ENCODE data around the gene PRSS58. TPM values are rescaled to one million over a fixed set of nuclear protein-coding genes. Genes with fewer than 3 reads are reported as not detected.

Gene PRSS58
- total RNA-seq, 1 donor from 2014 or later = not detected

DNA sequence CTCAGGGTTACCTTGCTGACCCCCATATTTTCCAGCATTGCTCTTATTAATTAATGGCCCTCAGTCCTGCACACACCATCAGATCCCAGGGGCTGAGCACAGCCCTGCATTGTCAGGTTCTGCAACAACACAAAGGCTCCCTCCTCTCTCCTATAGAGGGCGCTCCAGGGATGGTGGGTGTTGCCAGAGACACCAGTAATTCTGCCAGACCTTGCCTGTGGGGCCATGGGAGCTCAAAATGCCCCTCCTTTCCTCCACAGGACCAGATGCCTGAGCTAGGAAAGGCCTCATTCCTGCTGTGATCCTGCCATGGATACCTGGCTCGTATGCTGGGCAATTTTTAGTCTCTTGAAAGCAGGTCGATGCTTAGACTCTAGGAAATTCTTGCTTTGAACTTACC is 42.8 kb upstream of the PRSS58 start:
- intact Hi-C loops (cut with DNase I) = no loop called here
- no peak for DNase-seq
- Histone ChIP-seq H3K27ac (no peak overlapping the region), H3K4me1 (no peaks in the 10 kb centered on the region), H3K9me3 (no peaks in the 10 kb centered on the region), H3K4me3 (no peak overlapping the region), H3K27me3 (ENCODE audit: low read depth) (no peaks in the 10 kb centered on the region), H3K36me3 (no peaks in the 10 kb centered on the region)
- TF ChIP-seq CTCF (IDR thresholded peaks at IDR 0.05) = no peak
- no peak for ATAC-seq

DNA sequence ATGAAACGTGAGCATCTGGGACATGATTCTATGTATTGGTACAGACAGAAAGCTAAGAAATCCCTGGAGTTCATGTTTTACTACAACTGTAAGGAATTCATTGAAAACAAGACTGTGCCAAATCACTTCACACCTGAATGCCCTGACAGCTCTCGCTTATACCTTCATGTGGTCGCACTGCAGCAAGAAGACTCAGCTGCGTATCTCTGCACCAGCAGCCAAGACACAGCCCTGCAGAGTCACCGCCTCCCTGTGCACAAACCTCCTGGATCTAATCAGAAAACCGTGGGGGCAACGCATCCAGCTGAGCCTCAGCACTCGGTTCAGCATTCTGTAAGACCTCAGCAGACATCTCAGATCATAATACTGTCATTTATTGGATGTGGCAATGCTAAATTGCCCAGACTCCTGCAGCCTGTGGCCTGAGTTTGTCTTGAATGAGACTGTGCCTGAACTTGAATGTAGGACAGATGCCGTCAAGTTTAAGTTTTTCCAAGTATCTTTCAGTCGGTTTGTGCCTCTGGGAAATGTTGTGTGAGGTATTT is 41.5 kb upstream of the PRSS58 start:
- ATAC-seq = no peak
- no peaks in the 10 kb centered on the region for H3K4me1 ChIP-seq
- TF ChIP-seq CTCF (IDR thresholded peaks at IDR 0.05) = no peak
- H3K4me3 ChIP-seq = no peak overlapping the region
- H3K9me3 ChIP-seq = no peaks in the 10 kb centered on the region
- no peak overlapping the region for H3K27ac ChIP-seq
- intact Hi-C loops (cut with DNase I) = no loop called here
- no peaks in the 10 kb centered on the region for H3K27me3 ChIP-seq (ENCODE audit: low read depth)
- no peak for DNase-seq
- H3K36me3 ChIP-seq = no peaks in the 10 kb centered on the region

- ATAC-seq = no peak
- Histone ChIP-seq H3K4me1 (no peaks in the 10 kb centered on the region), H3K27me3 (ENCODE audit: low read depth) (no peaks in the 10 kb centered on the region), H3K4me3 (no peak overlapping the region), H3K27ac (no peak overlapping the region), H3K9me3 (no peaks in the 10 kb centered on the region), H3K36me3 (no peaks in the 10 kb centered on the region)
- no peak for TF ChIP-seq CTCF (IDR thresholded peaks at IDR 0.05)
- intact Hi-C loops (cut with DNase I) = no loop called here
- no peak for DNase-seq
Observed at GRCh38 chr7:142298627-142299026, 40.8 kb upstream of the PRSS58 start.

DNA sequence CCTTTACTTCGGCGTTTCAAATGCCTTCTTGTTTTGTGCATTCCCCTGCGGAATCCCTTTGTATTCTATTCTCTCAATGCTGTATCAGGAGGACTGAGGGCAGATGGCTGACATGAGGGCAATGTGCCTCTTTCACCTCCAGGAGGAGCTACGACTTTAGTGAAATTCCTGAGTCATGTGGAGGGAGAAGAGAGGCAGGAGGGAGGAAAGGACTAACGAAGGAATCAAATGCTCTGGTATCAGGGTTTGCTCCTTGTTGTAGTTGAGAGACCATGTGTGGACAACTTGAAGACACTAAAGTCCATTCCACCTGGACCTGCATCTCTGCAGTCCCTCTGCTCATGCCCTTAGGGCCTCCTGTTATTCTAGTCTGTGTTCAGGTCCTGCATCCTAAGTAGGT is 40.2 kb upstream of the PRSS58 start:
- DNase-seq = no peak
- Histone ChIP-seq H3K36me3 (no peaks in the 10 kb centered on the region), H3K4me1 (no peaks in the 10 kb centered on the region), H3K27me3 (ENCODE audit: low read depth) (no peaks in the 10 kb centered on the region), H3K9me3 (no peaks in the 10 kb centered on the region), H3K27ac (no peak overlapping the region), H3K4me3 (no peak overlapping the region)
- ATAC-seq = no peak
- no peak for TF ChIP-seq CTCF (IDR thresholded peaks at IDR 0.05)
- intact Hi-C loops (cut with DNase I) = no loop called here

DNA sequence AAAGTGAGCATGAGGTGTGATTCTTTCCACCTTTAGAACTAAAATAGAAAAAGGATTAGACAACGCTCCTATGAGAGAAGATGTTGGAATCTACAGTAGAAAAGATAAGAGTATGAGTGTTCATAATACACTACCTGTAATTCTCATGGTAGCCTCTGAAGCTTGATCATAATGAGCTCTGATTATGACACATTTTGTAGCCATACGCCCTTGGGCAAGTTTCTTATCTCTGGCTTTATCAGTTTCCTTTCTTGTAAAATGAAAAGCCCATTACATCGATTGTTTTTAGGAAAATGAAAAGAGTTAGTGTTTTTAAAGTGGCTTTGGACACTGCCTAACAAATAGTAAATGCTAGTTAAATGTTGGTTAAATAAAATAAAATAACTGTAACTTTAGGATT is 22.4 kb upstream of the PRSS58 start:
- no peak for TF ChIP-seq CTCF (IDR thresholded peaks at IDR 0.05)
- Histone ChIP-seq H3K4me3 (no peak overlapping the region), H3K27ac (no peak overlapping the region), H3K36me3 (no peaks in the 10 kb centered on the region), H3K27me3 (ENCODE audit: low read depth) (no peaks in the 10 kb centered on the region), H3K4me1 (no peaks in the 10 kb centered on the region), H3K9me3 (peaks cover 3% of the 10 kb centered on the region)
- no peak for ATAC-seq
- DNase-seq = no peak
- intact Hi-C loops (cut with DNase I) = no loop called here

DNA sequence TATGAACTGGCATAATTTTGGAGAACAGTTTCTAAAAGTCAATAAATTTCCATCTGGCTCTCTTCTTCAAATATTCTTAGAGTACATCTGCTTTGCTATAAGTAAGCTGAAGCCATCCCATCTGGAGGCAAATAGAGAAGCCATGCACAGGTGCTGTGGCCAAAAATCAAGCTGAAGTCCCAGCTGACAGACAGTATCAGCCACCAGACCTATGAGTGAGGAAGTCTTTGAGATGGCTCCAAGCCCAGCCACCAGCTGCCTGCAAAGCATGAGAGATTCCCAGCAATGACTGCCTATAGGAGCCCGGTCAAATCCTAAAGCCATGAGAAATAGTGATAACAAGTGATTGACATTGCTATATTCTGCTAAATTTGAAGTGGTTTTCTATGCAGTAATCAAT is 21.7 kb upstream of the PRSS58 start:
- intact Hi-C loops (cut with DNase I) = no loop called here
- ATAC-seq = no peak

More for the DNA sequence above, 21.7 kb upstream of the PRSS58 start:
- no peaks in the 10 kb centered on the region for H3K4me1 ChIP-seq
- H3K27me3 ChIP-seq (ENCODE audit: low read depth) = no peaks in the 10 kb centered on the region
- TF ChIP-seq CTCF (IDR thresholded peaks at IDR 0.05) = no peak
- no peaks in the 10 kb centered on the region for H3K36me3 ChIP-seq
- H3K27ac ChIP-seq = no peak overlapping the region
- H3K9me3 ChIP-seq = peaks cover 3% of the 10 kb centered on the region
- no peak for DNase-seq
- H3K4me3 ChIP-seq = no peak overlapping the region

All from lower lobe of right lung (tissue), 2 donors.